Activated T-helper 1 cell treated with anti-CD3 and anti-CD28 coated beads, Interleukin-2, amount 50 U/mL, for 16 hours (primary cell): Measurements from ENCODE around the gene PRDM16.
"Not testable (repeated sequence)": the region's sequence is repeated elsewhere in the genome, so short reads cannot be mapped to it uniquely, and the experiment has no call there.

Source experiments
- DNase-seq, 2 donors: peaks; one replicate each; pipeline ENCODE4 v3.0.0-alpha.2; 2020; ENCODE audit warnings: low read depth in 1 of 2, low spot score in 1 of 2

PRDM16 gene

DNA sequence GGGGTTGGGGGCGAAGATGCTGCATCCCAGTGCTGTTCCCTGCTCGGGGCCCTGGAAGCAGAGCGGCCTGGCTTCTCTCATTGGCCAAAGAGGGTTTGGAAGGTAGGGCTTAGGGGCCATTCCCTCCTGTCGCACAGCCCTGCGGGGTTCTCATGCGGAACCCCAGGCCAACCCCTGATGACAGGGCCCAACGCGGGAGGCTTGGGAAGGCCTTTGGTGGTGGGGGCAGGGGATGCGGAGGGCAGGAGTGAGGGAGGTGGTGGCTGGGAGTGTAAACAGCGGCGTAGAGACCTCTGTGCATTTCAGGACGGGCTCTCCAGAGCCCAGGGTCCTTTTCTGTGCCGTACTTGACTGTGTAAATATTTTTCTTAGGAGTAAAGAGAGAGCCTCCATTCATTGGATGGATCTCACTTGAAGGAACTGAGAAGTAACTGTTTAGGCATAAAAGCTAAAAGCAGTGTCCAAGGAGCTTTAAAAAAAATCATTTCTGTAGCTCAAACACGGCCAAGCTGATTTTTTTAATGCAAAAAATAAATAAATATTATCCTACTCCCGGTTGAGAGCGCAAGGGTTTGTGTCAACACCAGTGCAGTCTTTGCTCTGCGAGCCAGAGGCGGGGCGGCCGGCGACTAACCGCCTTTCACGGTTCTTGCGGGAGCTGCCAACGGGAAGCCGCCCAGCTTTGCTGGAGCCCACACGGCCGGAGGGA is 169.1 kb downstream of the PRDM16 start:
- no peak for DNase-seq

DNA sequence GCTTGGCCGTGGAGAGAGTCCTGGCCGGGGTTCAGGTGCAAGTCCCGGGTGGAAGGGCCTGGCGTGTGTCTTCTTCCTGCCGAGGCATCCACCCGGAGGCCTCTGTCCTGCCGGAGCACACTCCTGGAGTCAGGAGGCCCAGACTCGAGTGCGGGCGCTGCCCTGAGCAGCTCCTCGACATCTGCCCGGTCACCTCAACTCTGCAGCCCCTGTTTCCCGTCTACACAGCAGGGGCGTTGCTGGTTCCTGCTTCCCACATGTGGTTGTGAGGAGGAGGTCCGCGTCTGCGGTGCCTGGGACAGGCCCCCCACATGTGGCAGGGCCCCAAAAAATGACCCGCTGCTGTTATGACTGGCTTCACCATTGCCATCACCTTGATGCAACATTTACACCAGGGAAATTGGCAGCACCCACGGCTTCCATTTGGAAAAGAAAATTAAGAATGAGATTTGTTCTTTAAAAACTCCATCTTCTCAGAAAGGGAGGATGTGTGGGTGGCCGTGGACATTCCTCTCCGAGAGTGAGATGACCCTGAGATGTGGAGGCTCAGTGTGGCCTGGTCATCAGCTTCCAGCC is 169.8 kb downstream of the PRDM16 start:
- DNase-seq: no peak

DNA sequence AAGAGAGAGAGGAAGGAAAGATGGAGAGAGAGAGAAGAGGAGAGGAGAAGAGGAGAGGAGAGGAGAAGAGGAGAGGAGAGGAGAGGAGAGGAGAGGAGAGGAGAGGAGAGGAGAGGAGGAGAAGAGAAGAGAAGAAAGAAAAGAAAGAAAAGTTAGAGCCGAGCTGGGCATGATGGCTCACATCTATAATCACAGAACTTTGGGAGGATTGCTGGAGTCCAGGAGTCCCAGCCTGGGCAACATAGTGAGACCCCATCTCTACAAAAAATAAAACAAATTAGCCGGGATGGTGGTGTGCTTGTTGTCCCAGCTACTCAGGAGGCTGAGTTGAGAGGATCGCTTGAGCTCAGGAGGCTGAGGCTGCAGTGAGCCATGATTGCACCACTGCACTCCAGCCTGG is 171.0 kb downstream of the PRDM16 start:
- not testable (repeated sequence) for DNase-seq

DNA sequence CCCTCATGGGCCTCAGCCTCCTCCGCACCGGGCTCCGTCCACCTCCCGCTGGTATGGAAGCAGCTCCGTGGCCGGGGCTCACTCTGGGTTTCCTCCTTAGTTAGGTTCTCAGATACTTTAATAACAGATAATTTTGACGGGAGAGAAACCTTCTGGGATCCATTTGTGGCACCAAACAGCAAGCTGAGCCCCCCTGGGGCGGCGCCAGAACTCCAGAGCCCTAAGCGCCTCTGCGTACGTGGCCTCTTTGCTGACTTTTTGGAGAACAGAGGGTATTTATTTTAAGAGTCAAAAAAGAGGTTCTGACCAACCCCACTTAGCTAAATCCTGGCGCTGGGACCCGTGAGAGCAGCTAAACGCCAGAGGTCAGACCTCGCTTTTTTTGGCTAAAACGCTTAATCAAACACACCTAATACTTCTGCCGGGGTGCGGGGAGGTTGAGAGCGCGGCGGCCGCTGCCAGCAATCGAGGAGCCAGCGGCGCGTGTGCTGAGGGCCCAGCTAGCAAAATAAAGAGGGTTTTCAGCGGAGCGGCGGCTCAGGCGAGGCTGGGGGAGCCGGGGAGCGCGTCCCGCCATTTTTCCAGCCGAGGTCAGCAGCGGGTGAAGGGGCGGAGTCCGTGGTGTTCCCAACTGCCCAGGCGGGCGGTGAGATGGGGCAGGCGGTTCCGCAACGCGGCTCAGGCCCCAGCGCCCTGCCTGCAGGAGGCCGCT is 171.7 kb downstream of the PRDM16 start:
- no peak for DNase-seq

DNA sequence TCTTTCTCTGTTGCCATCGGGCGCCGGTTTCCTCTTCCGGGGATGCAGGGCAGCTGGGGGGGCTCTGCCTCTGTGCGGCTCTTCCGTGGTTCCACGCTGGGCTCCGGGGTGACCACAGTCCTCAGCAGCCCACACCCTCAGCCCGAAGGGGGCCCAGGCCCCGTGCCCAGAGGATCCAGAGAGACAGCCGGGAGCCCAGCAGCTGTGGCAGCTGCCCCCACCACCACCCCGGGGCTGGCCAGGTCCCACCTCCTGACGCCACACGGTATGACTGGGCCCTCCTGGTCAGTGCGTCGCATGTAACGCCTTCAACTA is 172.2 kb downstream of the PRDM16 start:
- DNase-seq: no peak

DNA sequence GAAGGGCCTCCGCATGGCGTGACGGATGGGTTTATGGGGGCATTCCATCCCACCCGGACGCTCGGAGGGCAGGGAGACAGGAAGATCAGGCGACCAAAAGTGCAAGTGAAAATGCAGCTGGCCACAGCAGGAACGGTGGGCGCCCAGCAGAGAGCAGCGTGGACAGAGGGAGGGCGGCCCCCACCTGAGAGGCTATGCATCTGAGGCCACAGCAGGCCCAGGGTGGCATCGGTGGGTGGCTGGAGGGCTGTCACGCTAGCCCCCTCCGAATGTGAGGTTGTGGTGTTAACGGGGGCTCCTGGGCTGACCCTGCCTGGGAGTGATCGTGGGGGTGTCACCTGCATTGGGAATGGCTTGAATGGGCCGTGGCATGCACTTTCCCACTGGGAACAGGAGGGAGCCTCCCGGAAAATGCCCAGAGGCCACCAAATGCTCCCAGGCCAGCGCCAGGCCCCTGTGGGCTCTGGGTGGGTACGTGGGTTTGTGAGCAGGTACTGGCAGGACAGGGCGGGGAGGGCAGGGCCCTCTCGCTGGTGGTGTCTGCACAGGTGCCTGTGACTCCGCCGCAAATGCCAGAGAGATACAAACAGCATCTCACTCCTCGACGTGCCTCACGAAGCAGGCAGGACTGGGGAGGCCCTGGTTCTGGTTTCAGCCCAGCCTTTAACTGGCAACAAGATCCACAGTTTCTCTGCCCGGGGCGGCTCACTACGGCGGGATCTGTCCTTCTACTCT is 172.8 kb downstream of the PRDM16 start:
- no peak for DNase-seq

DNA sequence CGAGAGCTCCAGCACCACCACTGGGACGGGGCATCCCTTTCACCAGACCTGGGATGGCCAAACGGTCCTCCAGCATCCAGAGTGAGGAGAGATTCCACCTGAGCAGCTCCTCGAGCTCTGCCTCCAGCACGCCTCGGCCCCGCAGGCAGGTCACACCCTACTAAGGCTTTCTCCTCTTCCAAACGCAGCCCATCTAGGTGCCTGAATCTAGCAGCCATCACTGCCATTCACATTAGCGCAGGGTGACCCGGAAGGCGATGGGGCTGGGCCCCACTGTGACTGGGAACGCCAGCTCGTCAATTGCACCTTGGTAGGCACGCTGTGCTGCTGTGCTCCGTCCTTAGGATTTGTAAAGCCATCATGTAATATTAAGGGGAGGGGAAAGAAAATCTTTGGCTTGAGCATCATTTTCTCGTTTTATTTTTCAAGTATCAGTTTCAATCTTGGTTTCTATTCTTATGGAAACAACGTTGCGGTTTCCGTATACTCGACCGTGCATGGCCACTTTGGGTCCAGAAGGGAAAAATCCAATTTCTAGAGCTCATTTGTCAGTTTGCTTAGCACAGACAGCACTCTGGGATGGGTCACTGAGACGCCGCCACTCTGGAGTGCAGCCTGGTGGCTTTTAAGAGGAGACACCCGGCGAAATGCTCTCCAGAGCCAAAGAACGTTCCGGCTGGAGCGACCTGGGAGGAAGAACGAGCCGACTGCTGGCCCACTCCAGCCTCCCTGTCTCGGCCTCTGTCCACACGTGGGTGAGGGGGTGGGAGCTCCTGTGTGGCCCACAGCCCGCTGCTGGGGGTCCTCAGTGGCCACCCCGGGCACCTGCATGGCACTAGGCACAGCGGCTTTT is 173.6 kb downstream of the PRDM16 start:
- no peak for DNase-seq

DNA sequence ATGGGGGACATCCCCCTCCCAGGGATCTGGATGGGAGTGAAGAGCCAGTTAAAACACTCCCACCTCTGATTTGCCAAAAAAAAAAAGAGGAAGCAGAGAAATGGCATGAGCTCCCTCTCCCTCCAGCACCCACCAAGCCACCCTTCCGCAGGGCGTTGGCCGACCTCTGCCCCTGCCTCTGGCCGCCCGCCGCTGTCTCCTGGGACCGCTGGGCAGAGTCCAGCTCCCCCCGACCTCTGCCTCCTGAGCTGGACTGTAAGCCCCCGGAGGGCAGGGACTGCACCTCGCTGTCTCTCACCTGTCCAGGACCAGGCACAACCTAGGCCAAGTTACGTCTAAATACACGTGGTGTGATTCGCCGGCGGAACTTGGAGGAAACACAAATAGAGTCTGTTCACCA is 174.3 kb downstream of the PRDM16 start:
- DNase-seq: no peak

DNA sequence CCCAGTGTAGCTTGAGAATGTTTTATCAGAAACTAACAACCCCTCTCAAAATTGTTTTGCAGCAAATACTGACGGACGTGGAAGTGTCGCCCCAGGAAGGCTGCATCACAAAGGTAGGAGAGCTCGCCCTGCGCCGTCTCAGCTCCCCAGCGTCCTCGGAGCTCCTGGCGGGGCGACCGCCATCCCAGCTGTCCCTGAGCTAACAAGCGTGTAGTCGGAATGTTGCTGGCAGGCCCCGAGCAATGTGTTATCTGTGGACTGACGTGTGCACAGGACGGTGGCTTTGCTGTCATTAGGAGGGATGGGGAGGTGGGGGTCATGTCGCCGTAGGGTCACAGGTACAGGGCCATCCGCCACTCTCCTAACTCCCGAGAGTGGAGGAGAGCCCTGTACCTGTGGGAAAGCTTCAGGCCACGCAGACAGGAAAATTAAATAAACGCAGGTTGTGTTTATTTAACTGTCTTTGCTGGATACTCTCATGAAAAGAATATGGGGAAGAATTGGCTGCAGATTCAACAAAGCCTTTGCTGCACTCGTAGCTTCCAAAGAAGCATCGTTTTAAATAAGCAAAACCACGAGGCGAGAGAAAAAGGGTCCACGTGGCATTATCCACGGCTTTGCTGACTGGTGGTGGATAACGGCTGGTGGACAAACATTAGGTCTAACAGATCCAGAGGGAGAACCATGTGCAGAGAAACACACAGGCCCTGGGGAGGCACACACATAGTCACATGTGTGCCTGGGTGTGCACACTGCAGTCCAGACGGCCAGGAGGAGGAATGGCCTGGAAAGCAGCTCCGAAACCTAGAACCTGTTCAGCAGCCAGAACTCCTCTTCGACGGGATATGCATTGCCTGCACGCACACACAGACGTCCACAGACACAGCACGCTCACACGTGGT is 175.3 kb downstream of the PRDM16 start:
- DNase-seq: no peak

DNA sequence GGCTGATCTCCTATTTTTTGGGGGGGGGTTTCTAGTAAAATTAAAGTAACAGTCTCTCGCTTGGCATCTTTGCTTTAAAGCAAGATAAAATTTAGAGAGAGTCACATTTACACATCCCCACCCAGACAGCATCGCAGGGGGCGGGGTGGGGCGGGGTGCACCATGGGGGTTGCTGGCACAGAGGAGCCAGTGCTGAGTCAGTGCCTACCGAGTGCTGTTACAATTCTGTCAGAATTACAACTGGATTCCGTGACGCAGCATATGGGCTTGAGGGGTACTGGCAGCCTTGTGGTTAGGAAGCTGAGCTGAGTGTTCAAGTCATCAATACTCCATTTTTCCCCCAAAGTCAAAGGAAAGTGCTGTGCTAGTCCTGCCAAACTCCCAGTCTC is 175.9 kb downstream of the PRDM16 start:
- DNase-seq: no peak

DNA sequence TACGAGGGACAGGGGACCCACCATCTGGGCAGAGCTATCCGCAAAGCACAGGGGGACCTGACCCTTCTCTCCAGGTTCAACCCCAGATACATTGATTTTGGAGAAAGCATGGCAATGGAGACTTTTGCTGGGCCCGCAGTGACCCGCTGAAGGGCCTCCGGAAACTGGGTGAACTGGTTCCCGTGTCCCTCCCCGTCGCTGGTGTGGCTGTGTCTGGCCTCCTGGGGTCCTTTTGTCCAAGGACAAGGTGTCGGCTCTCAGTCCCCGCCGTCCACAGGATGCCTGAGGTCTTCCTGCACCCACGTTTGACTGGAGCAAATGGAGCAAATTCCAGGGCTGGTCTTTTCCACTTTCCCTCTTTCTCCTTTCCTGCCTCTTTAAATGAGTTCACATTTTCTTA is 176.3 kb downstream of the PRDM16 start:
- DNase-seq: no peak

DNA sequence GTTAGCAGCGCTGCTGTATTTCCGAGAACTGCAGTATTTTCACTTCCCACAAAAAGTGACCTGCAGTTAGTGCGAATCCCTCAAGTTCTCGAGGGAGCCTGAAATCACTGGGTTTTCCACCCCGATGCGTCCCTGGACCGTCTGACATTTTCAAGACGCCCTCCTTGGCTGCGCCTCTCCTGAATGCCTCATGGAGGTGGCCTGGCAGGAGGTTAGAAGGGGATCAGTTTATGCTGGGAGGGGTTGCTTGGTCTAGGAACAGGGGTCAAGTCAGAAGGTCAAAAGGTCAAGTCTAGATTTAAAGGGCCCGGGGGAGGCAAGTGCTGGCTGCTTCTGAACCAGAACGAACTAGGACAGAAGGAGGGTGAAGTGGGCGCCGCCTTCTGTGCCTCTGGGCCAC is 176.8 kb downstream of the PRDM16 start:
- no peak for DNase-seq

DNA sequence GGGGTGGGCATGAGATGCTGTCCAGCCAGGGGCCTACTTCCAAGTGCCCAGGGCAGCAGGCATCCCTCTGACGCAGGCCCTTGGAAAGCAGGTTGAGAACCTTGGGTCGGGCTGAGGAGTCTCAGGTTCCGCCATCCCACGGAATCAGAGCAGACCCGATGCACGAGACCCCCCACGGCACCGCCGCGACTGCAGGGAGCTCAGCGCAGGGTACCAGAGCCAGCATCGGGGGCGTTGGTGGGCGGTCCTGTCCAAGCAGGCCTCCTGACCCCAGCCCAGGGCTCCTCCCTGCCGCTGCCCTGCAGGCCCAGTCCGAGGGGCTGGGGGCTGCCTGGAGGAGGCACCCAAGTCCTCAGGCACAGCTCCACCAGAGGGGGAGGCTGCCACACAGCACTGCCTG is 177.2 kb downstream of the PRDM16 start:
- DNase-seq: no peak

DNA sequence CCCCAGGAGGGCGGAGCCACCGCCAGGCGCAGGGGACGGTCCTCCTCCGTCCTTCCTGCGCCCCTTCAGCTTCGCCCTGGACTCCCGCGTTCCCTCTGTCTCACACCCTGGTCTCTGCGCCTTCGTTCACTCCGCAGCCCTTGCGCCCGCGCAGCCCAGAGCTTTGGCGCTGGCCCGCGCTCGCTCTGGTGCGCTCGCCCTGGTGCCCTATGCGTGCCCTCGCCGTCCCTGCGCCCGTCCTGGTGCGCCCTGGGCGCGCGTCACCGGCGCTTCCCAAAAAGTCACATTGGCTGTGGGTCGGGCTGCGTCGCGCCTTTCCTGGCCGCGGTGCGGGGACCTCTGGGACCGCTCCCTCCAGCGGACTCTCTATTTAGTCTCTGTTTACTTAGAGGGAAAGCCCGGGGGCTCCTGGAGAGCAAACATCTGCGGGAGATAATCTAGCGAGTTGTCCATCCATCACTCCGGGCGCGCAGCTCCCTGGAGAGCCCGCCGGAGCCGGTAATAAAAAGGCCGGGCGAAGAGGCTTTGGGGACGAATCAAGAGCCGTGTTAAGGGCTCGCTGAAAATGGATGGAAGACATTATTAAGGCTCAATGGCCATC is 178.6 kb downstream of the PRDM16 start:
- no peak for DNase-seq

DNA sequence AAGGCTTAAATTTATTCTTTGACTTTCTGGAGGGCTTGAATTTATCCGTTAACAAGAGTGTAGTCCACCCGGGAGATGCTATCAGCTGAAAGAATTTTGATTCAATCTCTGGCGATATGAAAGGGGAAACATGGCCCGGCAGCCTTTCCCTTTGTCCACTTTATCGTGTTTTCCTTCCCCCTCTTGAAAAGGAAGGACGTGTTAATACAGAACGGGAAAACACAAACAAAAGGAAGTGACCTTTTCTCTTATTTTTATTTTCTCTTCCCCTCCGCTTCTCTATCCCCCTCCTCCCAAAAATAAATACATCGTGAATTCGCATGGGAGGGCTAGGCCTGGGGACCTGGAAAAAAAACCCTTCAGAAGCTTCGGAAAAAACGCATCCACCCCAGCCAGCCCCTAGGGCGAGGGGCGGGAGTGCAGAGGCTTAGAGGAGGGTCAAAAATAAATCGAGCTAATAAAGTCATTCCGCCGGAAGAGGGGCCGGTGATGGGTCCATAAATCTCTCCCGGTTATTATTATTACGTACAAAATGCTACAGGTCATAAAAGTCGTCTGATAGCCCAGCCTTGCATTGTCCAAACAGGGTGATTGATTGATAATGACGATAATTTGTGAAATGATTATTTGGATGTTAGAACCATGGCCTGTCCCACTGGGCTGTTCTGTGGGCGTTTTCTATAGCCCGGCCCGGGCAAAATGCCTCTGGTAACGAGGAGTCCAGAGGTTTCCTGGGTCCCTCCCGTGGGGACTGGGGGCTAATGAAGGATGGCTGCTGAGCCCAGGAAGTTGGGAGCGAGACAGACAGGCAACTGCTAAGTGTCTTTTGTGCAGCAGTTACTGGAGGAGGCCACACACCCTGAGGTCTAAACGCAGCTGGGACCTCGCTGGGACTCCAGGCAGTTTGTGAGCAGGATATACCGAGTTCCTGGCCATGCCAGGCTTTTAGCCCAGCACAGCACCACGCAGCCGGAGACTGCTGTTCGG is 179.4 kb downstream of the PRDM16 start:
- no peak for DNase-seq

DNA sequence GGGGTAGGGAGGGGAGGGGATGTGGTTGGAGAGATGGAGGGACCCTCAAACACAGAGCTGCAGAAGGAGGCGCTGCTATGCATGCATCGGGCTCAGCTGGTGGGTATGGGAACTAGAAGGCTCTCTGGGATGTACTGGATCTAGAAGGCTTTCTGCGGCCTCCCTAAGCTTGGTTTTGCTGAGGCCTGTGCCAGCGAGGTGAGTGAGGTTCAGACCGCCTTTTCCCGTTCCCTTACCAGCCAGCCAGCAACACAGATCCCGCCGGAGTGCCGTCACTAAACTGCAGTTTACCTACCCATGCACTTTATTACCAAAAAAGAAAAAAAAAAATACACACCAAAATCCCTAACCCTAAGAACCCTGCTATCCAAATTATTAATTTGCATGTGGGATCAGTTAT is 180.2 kb downstream of the PRDM16 start:
- no peak for DNase-seq

DNA sequence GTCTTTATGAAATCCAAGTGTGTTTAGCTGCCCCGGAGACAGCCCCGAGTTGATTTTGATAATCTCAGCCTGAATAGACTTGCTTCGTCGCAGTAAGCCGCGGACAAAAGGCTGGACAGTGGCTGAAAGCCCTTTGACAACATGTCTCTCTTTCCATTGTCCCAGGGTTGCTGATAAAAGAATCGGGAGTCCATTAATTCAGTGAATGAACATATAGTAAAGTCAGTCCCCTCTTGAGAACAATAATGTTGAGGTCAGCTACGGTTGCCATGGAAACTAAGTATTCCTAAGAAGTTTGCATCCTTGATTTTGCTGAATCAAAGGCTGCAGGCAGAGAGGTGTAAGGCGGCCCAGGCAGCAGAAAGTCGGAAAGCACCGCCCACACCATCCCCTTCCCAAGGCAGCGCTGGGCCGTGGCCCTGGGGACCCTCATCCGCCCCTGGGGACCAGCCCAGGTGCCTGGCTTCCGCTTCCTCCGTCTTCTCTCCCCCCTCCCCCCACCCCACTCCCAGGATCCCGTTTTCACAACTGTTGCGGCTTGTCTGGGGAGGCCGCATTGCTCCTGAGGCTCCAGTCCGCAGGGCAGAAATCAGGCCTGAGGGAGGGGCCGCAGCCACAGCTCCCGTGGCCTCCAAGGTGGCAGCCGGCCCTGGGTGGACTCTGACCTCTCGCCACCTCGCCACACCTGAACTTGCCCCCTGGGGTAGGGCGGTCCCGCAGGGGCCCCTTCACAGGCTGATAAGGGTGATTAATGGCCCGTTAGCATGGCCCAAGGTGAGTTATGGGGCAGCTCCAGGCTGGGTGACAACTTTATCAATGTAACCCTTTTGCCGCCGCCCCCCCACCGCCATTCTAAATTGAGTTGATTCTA is 180.9 kb downstream of the PRDM16 start:
- DNase-seq: no peak

DNA sequence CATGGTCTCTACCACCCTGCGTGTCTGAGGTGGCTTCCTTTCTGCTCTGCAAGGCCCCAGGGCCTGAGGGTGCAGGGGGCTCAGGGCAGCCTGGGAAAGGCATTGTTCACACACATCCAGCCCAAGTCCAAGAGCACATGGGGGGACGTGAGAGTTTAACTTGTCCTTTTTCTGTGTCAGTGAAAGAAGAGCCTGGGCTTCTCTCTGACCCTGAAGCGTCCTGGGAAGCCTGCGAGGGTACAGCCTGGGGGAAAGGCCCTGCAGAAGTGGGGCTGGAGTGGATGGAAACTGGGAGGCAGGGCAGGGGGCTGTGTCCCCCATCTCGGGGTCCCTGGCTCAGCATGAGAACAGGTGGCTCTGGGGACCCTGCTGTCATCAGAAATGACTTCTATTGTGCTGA is 181.6 kb downstream of the PRDM16 start:
- no peak for DNase-seq
